HG03159 (cell line): ENCODE results near the gene MYL5.
"Not testable (repeated sequence)": the region's sequence is repeated elsewhere in the genome, so short reads cannot be mapped to it uniquely, and the experiment has no call there.

ENCODE experiments used
- ATAC-seq: cut with Tn5 transposase; IDR thresholded peaks from one replicate; pipeline ENCODE4 v1.9.1; 2021; ENCODE audit warnings: mild to moderate bottlenecking, moderate library complexity; ENCODE audit not compliant: unreplicated experiment

MYL5 gene

DNA sequence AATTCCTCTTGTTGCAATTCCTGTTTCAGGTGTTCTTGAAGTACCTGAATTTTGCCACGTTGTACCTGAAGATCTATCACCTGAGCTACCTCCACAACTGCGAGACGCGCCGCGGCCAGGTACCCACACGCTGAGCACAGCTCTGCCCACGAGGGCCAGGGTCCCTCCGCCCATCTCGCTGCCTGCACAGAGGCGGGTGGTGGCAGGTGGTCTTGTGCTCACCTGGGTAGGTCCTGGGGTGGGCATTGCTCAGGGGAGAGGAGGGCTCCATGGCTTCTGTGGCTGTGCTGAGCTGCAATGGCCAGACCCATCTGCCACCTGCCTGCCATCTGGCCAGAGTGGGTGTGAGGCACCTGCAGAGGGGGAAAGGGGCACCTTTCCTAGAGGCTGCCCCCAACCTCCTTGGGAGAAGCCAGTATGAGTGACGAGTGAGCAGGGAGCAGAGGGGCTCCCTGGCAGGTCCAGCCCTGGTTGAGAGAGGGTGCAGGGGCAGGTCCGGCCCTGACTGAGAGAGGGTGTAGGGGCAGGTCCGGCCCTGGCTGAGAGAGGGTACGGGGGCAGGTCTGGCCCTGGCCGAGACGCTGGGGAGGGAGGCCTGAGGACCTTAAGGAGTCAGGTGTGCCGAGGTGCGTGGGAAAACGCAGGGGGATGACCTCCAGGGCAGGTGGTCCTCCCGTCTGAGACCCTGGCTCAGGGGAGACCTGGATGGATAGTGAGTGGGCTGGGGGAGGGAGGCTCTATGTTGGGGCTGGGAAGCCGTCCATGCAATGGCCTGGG lies 38.3 kb upstream of the MYL5 start:
- no peak for ATAC-seq

DNA sequence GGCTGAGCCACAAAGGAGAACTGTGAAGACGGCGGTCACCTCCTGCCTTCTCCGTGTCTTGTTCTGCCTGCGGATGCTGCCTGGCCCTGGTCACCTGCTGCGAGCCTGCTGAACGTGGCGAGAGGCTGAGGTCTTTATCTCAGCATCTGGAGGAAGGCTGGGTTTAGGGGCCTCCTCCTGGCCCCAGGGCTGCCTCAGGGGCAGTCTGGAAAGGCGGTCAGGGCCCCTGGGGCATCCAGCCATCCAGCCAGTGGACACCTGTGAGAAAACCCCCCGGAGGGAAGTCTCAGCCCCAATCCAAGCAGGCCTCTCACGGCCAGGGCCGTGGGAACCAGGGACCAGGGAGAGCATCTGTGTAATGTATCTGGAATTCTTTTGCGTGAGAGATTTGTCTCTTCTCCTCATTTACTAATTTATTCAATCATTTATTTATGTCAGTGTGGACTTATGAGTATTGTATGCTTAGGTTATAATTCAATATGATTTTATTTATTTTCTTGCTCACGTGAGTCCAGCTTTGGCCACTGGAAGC lies 37.6 kb upstream of the MYL5 start:
- no peak for ATAC-seq

DNA sequence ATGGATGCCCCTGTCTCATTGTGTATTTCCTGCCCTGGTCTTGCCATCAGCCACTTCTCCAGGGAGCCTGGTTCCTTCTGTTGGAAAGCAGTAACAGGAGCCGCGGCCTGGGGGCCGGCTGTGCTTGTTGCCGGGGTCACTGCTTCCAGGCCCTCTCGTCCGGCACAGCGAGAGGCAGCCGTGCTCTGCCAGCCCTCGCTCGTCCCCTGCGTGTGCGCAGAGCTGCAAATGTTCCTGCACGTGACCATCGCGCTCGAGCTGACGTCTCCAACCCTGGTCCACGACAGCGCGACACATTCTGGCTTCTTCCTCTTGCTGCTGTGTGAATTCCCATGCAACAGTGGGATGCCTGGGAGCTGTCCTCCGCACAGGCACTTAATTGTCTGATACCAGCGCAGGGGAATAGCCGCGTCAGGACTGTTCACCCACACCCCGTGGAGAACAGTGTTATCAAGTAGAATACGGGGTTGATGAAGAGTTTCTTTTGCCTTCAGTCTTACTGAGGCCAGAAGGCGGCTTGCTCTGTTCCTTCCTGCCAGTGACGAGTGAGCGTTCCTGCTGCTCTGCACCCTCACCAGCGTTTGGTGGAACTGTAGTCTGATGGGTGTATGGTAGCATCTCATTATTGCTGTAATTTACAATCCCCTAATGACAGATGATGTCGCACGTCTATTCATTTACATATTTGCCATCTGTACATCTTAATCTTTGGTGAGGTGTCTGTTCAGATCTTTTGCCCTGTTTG lies 36.6 kb upstream of the MYL5 start:
- ATAC-seq: no peak

DNA sequence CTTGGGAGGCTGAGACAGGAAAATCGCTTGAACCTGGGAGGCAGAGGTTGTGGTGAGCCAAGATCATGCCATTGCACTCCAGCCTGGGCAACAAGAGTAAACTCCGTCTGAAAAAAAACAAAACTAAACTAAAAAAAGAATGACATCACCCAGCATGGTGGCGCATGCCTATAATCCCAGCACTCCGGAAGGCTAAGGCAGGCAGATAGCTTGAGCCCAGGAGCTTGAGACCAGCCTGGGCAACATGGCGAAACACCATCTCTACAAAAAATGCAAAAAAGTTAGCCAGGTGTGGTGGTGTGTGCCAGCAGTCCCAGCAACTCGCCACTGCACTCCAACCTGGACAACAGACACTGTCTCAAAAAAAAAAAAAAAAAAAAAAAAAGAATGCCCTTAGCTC lies 32.0 kb upstream of the MYL5 start:
- ATAC-seq: not testable (repeated sequence)

DNA sequence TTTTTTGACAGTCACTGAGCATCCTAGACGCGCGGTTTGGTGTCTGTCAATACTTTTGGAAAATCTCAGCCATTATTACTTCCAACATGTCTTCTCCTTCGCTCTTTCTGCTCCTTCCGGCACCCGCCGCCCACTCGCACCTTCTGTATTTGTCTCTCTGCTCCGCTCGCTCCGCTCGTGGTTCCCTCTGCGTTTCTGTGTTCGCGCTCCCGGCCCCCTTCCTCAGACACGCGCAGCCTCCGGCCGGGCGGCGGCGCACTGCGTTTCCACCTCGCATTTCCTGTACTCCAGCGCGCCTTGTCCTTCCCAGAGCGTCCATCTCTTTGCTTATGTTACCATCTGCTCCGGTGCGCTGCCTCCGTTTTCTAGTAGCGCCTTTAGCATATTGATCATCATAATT lies 27.9 kb upstream of the MYL5 start:
- ATAC-seq: no peak

DNA sequence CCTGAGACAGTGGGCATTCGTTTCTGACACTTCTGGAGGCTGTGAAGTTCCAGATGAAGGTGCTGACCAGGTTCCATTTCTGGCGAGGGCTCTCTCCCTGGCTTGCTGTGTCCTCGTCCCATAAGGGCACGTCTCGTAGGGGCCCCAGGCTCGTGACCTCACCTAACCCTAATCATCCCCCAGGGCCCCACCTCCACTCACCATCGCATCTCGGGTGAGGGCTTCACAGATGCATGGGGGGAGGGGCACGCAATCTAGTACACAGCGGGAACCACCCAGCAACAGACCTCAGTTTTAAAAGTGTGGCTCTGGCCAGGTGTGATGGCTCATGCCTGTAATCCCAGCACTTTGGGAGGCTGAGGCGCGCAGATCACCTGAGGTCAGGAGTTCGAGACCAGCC lies 26.9 kb upstream of the MYL5 start:
- ATAC-seq: no peak

DNA sequence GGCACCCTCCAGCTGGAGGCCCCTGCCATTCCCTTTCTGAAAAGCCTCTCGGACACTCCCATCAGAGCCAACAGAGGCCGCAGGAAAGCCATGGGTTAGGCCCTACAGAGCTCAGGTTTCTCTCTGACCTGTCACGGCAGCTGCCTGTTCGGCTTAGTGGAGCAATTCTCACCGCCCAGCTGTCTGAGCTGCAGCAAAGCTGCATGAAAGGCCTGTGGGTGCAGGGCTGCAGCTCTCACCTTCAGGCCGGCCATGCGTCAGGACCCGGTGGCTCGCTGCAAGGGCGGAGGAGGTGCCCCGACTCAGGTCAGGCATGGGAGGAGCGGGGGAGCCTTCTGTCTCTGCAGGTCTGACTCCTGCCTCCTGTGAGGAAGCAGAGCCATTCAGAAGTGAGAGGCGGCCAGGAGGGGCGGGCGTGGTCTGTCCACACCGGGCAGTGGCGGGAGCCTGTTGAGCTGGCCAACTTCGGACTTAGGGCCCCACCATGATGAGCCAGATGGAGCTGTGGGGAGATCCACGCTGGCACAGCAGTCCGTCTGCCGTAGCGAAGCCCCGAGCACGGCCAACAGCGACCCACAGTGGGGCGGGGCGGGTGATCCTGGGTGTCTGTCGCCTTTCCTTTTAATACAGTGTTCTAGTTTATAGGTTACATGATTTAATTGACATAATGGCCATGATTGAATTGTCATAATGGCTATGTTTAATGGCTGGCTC lies 25.6 kb upstream of the MYL5 start:
- ATAC-seq: no peak

DNA sequence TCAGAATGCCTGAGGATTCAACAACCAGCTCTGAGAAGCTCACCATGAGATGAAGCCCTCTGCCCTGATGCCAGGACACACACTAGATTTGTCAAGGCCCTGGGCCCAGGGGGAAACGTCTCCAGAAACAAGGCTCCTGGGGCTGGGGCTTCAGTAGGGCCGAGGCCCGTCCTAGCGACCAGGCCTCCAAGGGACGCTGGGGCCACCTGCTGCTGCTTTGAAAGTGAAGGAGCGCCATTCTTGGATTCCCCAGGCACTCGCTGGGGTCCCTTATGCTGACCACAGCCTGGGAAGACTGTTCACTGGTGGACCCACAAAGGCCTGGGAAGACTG lies 25.1 kb upstream of the MYL5 start:
- ATAC-seq: no peak

DNA sequence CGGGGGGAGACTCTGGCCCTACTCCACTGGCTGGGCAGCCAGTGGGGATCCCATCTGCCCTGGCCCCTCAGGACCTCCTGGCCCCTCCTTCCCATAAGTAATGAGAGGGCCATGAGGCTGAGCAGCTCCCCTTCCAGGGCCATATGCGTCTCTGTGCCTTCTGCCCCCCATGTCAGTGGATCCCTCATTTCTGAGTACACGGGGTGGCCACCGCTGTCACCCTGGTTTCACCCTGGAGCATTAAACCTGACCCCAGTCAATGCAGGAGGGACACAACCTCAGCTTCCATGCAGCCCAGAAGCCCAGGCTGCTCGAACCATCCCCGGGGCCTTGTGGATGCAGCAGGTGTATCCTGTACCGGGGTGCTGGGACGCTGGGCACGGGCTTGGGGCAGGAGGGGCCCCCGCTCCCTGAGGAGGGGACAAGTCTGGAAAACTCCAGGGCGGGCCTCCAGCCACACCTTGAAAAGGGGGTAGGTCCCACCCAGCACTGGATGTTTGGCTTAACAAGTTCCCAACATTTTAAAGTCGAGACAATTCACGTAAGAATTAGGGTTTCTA lies 24.5 kb upstream of the MYL5 start:
- no peak for ATAC-seq

DNA sequence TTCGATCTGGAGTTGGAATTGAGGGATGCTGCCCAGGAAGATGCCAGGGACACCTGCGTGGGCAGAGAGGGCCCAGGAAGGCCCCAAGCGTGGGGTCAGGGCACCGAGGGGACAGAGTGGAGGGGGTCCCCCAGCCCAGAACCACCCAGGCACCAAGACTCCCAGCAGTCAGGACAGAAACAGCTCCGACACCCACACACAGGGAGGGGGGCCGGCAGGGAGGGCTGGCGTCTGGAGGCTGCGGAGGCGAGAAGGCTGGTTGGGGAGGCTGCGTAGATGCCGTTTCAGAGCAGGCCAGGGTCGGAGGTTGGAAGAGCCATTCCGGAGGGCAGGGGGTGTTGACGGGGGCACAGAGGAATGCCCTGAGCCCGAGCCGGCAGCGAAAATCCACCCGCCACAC lies 23.9 kb upstream of the MYL5 start:
- ATAC-seq: no peak

DNA sequence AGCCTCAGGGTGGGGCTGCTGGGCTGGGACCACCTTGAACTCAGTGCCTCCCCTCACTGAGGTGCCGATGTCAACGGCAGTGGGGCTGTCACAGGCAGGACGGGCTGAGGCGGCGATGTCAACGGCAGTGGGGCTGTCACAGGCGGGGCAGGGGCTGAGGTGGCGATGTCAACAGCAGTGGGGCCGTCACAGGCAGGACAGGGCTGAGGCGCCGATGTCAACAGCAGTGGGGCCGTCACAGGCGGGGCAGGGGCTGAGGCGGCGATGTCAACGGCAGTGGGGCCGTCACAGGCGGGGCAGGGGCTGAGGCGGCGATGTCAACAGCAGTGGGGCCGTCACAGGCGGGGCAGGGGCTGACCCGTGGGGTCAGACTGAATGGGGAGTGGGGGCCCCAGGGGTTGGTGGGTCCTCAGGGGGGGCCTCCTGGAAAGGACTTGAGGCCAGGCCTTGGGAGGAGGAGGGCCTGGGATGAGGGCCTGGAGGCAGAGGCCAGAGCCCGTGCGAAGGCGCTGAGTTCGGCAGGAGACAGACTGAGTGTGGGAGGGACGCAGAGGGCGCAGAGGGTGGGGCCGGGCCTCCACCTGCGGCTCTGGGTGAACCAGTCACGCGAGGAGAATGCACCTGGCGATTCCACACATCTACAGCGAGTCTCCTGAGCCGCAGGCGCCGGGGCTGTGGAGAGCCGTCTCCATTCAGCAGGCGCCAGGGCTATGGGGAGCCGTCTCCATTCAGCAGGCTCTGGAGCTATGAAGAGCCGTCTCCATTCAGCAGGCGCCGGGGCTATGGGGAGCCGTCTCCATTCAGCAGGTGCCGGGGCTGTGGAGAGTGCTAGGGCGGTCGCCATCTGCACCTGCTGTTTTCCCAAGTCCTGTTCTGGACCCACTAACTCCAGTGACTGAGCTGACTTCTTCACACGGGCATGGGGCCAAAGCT lies 23.1 kb upstream of the MYL5 start:
- no peak for ATAC-seq

DNA sequence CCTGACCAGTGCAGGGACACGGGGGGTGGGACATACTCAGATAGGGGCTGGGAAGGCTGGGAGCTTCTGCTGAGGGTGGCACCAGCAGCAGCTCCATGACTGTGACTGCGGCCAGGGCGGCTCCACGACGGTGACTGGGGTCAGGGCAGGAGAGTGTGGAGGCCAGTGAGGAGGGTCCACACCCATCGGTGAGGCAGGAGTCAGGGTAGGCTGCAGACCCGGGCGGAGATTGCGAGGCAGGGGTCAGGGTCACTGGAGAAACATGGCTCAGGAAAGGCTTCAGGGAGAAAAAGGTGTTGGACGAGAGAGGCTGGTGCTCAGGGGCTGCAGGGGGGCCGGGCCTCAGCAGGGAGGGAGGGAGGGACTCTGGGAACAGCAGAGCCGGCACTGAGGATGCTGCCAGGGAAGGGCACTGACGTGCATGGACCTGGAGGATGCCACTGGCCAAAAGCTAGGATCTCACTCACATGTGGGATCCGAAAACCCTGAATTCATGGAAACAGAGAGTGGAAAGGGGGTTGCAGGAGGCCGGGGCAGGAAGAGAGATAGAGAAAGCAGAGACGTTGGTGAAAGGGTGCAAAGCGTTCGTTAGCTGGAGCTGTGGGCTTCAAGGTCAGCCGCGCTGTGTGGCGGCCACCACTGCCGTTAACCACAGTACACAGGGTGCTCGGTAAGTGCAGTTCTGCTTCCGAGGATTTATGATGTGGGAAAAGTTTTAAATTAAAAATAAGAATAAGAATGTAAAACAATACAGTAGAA lies 22.3 kb upstream of the MYL5 start:
- no peak for ATAC-seq

DNA sequence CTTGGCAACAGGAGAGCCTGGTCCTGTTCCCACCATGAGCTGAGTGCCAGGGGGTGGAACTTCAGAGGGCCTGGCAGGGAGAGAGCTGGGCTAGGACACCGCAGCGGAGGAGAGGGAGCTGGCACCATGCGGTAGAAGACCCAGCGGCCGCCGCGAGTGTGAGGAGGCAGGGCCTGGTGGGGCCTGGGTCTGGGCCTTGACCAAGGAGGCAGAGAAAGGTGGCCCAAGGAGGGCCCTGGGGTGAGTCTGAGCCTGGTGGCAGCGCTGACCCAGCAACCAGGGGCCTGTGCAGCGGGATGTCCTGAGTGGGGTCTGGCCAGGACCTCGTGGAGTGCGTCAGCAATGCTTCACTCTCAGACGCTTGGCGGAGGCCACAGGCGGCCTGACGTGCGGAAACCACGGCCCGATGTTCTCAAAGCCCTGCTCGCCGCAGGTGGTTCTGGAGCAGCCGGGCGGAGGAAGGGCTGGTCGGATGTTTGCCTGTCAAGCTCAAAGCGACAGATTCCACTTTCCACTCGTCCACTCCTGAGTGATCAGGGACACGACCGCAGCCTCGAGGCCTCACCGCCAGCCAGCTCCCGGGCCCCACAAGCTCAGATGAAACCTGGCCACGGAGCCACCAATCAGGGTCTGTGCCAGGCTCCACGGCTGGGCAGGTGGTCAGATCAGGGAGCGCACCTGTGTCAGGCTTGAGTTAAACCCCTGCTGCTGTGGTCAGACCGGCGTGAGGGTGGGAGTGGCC lies 21.1 kb upstream of the MYL5 start:
- no peak for ATAC-seq

DNA sequence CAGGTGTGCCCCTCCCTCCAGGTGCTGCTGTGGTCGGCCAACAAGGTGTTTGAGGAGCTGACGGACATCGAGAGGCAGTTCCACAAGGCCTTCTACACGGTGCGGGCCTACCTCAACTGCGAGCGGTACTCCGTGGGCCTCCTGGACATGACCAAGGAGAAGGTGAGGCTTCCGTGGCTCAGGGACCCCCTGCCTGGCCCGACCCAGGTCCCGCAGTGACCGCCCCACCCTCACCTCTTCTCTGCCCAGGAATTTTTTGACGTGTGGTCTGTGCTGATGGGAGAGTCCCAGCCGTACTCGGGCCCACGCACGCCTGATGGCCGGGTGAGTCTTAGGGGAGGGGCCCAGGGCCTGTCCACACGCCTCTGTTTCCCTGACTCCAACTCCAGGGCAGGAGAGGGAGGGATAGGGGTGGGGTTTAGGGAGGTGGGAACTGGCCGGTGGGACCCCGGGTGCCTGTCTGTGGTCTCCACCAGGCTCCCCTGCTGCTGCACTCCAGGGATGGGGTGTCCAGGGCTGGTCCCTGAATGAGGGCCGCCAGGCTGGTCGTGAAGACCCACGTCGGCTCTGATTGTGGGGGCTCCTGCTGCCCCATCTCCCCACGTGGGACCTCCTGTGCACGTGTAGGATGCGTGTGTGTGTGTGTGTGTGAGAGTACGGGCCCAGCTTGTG lies 20.4 kb upstream of the MYL5 start:
- no peak for ATAC-seq

DNA sequence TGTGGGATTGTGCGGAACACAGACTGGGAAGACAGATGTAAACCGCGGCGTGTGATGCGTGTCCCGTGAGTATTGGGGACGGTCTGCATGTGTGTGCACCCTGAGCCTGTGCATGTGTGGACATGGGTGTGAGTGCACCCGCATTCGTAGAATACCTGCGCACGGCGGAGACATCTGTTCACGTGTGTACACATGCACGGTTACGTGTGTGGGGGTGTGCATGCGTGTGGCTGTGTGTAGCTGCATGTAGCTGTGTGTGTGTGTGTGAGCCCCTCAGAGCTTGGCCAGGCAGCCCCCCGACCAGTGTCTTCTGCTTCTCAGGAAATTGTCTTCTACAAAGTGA lies 19.9 kb upstream of the MYL5 start:
- no peak for ATAC-seq

DNA sequence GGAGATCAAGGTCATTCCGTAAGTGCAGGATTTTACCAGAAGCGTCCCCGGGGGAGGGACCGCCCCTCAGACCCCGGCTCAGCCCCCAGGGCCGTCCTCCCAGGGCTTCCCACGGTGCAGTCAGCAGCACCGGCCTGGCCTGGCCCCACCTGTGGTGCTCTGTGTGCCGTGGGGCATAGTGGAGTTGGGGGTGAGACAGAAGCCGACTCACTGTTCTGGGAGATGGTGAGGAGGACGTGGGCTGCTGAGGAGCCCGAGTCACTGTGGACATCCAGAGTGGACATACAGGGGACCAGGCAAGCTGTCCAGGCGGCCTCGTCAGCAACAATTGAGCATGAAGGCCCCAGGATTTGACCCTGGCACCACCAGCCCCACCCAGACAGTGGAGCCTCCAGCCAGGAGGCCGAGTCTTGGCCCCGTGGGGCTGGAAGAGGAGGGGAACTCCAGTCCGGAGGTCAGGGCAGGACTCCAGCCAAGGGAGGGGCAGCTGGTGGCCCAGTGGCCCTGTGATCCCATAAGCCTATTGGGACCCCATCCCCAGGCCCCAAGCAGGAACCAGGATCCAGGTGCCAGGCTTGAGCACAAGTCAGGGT lies 19.4 kb upstream of the MYL5 start:
- no peak for ATAC-seq

DNA sequence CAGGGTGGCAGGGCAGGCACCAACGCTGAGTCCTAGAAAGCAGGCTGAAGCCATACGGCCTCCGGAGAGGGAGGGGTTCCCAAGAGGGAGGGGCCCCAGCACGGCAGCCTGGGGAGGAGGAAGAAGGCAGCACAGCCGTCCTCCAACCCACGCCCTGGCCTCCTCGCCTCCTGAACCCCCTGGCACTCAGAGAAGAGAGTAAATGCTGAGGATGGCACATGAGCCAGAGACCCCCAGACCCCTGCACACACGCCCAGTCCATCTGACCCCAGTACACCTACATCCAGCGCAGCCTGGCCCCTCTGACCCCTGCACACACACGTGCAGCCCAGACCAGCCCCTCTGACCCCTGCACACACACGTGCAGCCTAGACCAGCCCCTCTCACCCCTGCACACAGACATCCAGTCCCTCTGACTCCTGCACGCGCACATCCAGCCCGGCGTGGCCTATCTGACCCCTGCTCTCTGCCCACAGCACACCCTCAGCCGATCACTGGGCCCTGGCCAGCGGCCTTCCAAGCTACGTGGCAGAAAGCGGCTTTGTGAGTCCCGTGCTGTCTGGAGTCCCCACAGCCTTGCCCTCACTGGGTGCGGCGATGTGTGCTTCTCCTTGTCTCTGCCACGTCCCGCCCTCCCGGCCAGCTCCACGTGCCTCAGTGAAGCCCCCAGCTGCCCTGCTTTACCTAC lies 18.7 kb upstream of the MYL5 start:
- no peak for ATAC-seq
